HG03064 (cell line): ENCODE results near the gene STK4.

Experiments used
- ATAC-seq: cut with Tn5 transposase; IDR thresholded peaks from one replicate; pipeline ENCODE4 v1.9.1; 2021; ENCODE audit warnings: low read depth; ENCODE audit not compliant: unreplicated experiment

STK4 gene

GRCh38 chr20:45077559-45077958 is 111.2 kb downstream of the STK4 start:
- ATAC-seq: no peak

- no peak for ATAC-seq
Observed at GRCh38 chr20:45080867-45081624, 114.7 kb downstream of the STK4 start.

GRCh38 chr20:45082468-45082867 is 116.2 kb downstream of the STK4 start:
- no peak for ATAC-seq

GRCh38 chr20:45083127-45083526 is 116.8 kb downstream of the STK4 start:
- ATAC-seq: no peak

- ATAC-seq: no peak
Observed at GRCh38 chr20:45085289-45085688, 119.0 kb downstream of the STK4 start.

GRCh38 chr20:45085867-45086266 is 119.6 kb downstream of the STK4 start:
- ATAC-seq: no peak

- ATAC-seq: no peak
Observed at GRCh38 chr20:45087097-45087790, 120.9 kb downstream of the STK4 start.

- no peak for ATAC-seq
Observed at GRCh38 chr20:45087814-45088213, 121.5 kb downstream of the STK4 start.

- ATAC-seq: no peak
Observed at GRCh38 chr20:45088247-45088646, 121.9 kb downstream of the STK4 start.

- no peak for ATAC-seq
Observed at GRCh38 chr20:45090481-45090880, 124.2 kb downstream of the STK4 start.

GRCh38 chr20:45091366-45091765 is 125.1 kb downstream of the STK4 start:
- ATAC-seq: no peak

- ATAC-seq: no peak
Observed at GRCh38 chr20:45092898-45093297, 126.6 kb downstream of the STK4 start.

GRCh38 chr20:45094201-45094600 is 127.9 kb downstream of the STK4 start:
- no peak for ATAC-seq

- no peak for ATAC-seq
Observed at GRCh38 chr20:45094864-45095574, 128.7 kb downstream of the STK4 start.

- no peak for ATAC-seq
Observed at GRCh38 chr20:45095805-45096238, 129.5 kb downstream of the STK4 start.

GRCh38 chr20:45096781-45097180 is 130.5 kb downstream of the STK4 start:
- ATAC-seq: no peak

- ATAC-seq: no peak
Observed at GRCh38 chr20:45097485-45098102, 131.3 kb downstream of the STK4 start.

GRCh38 chr20:45098103-45098773 is 131.9 kb downstream of the STK4 start:
- no peak for ATAC-seq

- ATAC-seq: no peak
Observed at GRCh38 chr20:45100563-45101245, 134.4 kb downstream of the STK4 start, which contains the start of gene KCNS1. TSS of gene KCNS1 (minus strand) at chr20:45101127. CDS start at chr20:45099236, 1,891 bp downstream.
